Peyer's patch (tissue), 4 donors: ENCODE data around the gene PAEP.

ENCODE experiments used
- POLR2A ChIP-seq, 2 donors: fragments of 450-650 bp; IDR thresholded peaks; one replicate each; pipeline ENCODE4 v1.5.1; 2017; ENCODE audit warnings: antibody characterized with exemption in 2 of 2, mild to moderate bottlenecking in 2 of 2, moderate library complexity in 2 of 2
- TF ChIP-seq, protein P1 (sequence below), 6 experiments: fragments of 450-650 bp in 4 of 6; fragments of 200-600 bp in 2 of 6; sonication (generic) in 1 of 6; IDR thresholded peaks; one replicate each; pipeline ENCODE4 v1.5.1; 2017 to 2019; ENCODE audit warnings: antibody characterized with exemption in 6 of 6, mild to moderate bottlenecking in 3 of 6, moderate library complexity in 1 of 6

GRCh38 chr9:135561391-135562234 is at the start of gene PAEP:
- TF ChIP-seq, protein P1, sequence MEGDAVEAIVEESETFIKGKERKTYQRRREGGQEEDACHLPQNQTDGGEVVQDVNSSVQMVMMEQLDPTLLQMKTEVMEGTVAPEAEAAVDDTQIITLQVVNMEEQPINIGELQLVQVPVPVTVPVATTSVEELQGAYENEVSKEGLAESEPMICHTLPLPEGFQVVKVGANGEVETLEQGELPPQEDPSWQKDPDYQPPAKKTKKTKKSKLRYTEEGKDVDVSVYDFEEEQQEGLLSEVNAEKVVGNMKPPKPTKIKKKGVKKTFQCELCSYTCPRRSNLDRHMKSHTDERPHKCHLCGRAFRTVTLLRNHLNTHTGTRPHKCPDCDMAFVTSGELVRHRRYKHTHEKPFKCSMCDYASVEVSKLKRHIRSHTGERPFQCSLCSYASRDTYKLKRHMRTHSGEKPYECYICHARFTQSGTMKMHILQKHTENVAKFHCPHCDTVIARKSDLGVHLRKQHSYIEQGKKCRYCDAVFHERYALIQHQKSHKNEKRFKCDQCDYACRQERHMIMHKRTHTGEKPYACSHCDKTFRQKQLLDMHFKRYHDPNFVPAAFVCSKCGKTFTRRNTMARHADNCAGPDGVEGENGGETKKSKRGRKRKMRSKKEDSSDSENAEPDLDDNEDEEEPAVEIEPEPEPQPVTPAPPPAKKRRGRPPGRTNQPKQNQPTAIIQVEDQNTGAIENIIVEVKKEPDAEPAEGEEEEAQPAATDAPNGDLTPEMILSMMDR (IDR thresholded peaks at IDR 0.05), result no peak
- TF ChIP-seq POLR2A (IDR thresholded peaks at IDR 0.05), result no peak
